ENCODE results near the gene APOBEC3B.
"Not testable (repeated sequence)": the region's sequence is repeated elsewhere in the genome, so short reads cannot be mapped to it uniquely, and the experiment has no call there.

The APOBEC3B gene

DNA sequence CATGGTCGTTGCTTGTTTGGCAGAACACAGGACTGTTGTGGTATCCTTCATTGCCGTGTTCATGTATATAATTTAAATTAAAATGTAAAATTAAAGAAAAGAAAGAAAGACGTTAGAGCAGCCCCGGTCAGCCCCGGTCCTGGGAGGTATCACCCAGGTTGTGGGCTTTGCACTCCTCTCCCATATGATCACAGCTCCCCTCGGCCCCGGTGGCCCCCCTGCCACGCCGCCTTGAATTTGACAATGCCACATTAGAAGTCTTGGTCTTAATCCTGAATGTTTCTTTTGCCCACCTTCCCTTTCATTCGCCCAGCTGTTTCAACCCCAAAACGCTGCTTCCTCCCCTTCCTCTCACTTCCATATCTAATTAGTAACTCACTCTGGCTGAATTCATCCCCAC, 13.3 kb upstream of the APOBEC3B start:
- no peak for DNase-seq

DNA sequence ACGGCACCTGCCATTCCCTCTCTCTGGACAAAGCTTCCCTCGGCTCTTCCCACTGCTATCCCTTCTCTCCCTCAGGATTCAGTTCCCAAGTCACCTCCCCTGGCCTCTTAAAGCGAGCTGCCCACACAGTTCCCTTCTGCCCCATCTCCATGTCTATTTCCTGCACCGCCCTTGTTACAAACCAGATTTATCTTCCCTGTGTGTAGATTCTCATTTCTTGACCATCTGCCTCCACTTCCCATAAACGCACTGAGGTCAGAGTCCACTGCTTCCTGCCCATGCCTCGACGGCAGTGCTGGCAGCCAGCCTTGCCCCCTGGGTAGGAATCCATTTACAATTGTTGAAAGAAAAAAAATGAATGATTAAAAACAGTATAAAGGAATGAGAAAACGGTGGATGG, 11.6 kb upstream of the APOBEC3B start:
- no peak for DNase-seq

DNA sequence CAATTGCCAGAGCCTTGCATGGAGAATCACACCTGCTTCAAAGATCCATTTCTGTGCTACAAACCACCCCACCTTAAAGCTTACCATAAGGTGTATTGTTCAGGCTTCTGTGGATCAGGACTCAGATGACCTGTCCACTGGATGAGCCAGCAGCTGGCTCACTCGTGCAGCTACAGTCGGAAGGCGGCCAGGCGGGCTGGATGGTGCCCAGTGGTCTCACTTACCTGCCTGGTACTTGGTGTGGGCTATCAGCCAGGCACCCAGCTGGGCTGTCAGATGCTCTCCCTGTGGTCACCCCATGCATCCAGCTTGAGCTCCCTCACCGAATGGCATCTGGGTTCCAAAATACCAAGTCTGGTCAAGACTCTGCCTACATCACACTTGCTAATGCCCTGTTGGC, 10.9 kb upstream of the APOBEC3B start:
- no peak for DNase-seq

DNA sequence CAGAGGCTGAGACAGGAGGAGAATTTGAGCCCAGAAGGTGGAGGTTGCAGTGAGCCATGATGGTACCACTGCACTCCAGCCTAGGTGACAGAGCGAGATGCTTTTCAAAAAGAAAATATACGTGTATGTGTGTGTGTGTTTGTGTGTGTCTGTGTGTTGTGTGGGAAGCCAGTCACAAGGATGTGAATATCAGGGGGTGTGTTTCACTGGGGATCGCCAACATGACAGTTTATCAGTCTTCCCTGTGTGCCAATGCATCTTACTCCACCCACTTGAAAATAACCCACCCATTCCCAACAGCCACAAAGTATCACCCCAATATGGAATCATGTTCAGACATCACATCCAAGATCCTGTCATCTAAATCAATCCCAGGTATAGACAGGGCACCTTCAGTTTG, 10.4 kb upstream of the APOBEC3B start:
- DNase-seq: no peak

DNA sequence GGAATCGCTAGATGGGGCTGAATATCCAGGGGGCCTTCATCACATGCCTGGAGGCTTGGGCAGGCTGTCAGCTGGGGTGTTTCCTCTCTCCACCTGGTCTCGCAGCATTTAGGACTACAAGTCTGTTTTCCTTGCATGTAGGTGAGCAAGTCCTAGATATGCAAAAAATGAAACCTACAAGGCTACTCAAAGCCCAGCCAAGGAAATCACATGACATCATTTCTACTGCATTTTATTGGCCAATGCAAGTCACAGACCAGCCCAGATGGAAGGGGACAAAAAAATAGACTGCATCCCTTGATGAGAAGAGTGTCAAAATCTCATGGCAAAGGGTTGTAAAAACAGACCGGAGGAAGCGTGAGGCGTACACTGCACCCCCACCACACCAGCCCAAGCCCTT, 9.6 kb upstream of the APOBEC3B start:
- DNase-seq: no peak

DNA sequence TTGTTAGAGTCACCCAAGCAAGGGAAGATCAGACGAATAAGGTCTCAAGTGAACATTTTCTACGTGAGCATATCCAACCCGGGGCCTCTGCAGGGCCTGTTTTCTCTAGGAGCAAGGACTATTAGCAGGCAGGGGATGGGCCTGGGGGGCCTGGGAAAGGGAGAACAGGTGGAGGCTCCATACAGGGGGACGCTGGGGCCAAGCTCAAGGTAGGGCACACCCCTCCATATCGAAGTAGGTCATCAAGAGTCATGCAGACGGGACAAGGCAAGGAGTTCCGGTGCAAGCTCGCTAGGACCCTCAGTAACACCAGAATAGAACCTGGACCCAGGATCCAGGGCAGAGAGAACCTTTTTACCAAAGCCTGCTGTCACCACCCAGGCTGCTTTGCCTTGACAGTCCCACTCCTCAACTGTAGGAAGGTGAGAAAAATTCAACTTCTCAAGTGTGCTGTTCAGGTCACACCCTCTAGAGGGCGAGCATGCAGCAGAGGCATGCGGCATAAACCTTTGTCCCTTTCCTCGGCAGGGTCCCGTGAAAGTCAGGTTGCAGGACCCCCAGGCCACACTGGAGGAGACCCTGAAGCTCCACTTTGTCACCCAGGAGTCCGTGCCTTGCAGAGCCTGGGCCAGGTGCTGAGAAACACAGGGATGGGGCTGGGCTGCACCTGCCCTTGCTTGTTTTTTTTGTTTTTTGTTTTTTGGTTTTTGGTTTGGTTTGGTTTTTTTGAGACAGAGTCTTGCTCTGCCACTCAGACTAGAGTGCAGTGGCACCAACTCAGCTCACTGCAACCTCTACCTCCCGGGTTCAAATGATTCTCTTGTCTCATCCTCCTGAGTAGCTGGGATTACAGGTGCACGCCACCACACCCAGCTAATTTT, 8.6 kb upstream of the APOBEC3B start:
- peak; percentile 75 for DNase-seq

DNA sequence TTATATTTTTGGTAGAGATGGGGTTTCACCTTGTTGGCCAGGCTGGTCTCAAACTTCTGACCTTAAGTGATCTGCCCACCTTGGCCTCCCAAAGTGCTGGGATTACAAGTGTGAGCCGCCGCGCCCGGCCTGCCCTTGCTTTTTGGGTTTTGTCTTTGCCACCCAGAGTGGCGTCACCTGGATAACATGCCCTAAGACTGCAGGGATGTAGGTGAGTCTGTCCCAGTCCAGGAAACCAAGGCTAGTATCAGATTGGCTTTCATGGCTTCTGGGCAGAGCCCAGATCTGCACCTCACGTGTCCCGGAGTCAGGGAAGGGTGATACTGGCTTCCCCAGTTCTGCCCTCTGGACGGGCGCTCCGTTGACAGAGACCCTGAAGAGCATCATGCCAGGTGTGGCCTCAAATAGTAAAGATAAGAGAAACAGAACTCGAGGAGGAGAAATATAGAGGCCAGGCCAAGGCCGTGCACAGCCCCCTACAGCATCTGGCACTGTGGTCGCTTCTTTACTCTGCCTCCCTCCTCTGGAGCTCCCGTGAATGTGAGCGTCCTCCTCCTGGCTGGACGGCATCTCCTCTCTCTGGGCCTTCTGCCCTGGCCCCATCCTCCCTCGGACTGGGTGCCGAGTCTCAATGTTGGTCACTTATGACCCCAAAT, 7.8 kb upstream of the APOBEC3B start:
- no peak for DNase-seq

DNA sequence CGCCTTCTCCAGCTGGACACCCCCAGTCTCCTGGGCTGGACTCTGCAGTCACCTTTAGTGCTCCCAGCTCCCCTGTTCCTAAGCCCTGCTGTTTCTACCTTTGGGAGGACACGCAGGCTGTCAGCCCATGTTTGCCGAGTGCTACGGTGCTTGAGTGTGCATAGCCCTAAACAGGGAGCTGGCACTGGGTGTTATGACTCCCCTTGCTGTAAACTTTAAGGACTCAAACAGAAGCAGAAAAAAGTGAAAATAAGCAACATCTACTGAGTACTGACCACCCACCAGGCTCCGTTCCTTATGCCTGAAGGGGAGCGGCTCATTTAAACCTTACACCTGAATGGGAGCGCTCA, 7.3 kb upstream of the APOBEC3B start:
- no peak for DNase-seq

DNA sequence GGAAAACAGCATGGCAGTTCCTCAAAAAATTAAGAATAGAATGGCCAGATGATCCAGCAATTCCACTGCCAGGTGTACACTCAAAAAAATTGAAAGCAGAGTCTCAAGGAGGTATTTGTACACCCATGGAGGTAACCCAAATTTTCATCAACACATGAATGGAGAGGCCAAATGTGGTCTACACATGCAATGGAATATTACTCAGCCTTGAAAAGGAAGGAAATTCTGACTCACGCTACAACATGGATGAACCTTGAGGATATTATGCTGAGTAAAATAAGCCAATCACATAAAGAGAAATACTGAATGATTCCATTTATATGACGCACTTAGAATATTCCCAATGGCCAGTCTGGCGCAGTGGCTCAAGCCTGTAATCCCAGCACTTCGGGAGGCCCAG, 4.9 kb upstream of the APOBEC3B start:
- not testable (repeated sequence) for DNase-seq

DNA sequence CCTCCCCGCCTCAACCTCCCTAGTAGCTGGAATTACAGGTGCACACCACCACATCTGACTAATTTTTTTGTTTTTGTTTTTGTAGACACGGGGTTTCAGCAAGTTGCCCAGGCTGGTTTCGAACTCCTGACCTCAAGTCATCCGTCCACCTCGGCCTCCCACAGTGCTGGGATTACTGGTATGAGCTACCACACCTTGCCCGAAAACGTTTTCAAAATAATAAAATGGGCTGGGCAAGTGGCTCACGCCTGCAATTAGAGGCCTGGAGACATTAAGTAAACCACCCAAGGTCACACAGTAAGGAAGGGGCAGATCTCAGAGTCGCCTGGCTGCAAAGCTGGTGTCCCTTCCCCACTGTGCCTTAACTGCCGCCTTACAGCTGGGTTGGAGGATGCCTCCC, 1.6 kb upstream of the APOBEC3B start:
- not testable (repeated sequence) for DNase-seq

DNA sequence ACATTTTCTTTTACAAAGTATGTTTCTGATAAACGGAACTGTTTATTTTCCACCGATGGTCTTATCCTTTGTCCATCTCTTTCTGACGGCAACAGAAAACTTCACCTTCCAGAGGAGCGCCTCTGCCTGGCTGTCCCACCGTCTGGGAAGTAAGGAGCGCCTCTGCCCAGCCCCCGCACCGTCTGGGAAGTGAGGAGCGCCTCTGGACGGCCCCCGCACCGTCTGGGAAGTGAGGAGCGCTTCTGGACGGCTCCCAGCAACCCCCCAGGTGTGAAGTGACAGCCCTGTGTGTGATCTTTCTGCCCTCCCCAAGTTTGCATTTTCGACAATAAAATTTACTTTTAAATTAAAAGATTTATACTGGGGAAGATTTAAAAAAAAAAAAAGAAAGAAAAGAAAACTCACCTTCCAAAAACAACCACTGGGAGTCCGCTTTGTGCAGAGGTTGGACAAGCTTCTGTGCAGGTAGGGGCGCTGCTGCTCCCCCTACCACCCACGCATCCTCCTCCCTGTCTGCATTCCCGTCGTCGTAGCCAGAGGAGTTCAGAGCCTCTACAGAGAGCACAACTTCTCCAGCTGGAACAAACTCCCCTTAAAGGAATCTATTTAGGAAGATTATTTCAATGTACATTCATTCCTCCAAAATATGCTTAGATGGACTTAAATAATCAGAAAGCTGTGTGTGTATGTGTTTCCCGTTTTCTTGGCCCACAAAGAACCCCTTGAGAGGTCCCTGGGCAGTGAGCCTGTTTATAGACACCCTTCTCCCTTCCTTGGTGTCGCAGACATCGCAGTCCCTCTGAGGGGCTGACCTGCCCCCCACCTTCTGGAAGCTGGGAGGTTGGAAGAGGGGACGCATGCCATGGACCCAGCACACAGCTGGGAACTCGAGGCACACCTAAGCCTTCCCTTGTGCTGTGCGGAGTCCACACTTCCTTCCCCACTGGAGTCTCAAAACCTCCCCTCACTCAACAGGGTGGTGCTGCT, 849 bp upstream of the APOBEC3B start:
- peak; percentile 77 for DNase-seq

DNA sequence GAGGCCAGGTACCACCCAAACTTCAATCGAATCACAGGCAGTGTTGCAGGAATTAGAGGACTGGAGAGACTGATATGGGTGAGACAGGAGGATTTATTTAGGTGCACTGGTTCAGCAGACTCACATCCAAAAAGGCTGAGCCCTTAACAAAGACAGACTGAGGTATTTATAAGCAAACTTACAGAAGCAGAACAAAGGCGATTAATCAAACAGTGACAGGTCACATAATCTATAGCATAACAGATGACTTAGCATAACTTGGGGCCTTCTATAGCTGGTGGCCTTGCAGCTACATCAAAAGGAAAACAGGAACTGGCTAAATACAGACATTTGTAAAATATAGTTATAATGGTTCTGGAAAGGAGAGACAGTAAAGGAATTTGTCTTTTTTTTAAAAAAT, 2.1 kb downstream of the APOBEC3B start:
- peak; percentile 87 for DNase-seq

DNA sequence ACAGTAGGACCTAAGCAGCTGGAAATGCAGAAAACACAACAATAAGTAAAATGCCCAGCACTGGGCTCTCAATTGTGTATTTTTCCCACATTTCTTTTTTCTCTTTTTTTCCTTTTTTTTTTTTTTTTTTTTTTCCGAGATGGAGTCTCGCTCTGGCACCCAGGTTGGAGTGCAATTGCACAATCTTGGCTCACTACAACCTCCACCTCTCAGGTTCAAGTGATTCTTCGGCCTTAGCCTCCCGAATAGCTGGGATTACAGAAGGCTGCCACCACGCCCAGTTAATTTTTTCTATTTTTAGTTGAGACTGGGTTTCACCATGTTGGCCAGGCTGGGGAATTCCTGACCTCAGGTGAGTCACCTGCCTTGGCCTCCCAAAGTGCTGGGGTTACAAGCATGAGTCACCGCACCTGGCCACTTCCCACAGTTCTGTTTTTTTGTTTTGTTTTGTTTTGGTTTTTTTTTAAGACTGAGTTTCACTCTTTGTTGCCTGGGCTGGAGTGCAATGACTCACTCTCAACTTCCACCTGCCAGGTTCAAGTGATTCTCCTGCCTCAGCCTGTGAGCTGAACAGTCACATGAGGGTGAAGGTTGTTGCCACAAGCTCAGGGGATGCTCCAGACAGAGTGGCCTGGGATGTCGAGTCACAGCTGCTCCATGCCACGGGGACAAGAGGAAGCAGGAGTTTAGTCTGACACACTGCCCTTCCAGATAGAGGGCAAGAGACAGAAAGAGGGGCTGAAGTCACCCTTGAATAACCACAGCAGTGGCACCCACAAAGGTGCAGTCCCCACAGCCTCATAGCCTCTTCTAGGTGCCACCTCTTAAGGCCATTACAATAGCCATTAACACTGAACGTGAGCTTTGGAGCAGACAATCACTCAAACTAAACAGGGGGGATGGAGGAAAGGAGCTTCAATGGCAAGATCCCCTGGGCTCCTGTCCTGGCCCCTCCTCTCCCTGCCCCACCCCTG, 2.9 kb downstream of the APOBEC3B start:
- not testable (repeated sequence) for DNase-seq

DNA sequence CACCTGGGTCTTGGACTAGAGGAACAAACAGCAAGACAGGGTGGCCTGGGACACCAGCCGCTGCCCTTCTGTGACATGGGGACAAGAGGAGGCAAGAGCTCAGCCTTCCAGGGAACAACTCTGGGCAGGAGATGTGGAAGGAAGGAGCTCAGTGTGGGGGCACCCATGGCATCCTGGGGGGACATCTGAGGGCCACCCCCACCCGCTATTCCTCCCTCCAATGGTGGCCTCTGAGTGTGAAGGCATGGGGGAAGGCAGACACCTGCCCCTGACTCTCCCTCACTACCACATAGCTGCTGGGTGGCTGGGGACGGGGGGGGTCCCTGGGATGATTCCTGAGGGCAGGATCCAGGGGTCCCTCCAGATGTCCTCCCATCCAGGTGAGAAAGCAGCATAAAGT, 4.5 kb downstream of the APOBEC3B start:
- DNase-seq: no peak

DNA sequence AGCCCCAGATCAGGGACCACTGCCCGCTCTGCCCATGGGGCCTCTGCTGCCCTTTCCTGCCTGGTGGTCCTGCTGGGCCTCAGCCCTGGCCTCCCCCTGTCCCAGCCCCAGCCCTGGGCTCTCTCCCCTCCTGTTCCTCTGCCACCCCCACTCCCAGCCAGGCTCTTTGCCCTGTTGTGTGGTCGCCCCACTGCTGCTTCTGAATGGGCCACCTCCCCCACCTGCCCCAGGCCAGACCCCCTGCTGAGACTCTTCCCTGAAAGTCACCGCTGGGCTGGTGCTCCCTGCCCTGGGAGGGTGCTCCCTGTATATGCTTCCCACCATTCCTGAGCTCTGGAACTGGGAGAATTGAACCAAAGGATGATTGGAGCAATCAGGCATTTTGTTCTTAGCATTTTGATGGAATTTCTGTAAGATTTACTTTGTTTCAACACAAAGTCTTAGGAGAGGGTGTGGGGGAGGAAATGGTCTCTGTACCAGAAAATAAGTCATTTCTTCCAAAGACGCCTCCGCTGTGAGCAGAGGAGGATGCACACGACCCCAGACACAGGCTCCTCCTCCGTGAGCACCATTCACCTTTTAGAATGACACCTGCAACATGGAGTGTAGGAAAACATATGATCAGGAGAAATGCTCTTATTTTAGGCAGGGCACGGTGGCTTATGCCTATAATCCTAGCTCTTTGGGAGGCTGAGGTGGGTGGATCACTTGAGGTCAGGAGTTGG, 5.2 kb downstream of the APOBEC3B start:
- DNase-seq: no peak

DNA sequence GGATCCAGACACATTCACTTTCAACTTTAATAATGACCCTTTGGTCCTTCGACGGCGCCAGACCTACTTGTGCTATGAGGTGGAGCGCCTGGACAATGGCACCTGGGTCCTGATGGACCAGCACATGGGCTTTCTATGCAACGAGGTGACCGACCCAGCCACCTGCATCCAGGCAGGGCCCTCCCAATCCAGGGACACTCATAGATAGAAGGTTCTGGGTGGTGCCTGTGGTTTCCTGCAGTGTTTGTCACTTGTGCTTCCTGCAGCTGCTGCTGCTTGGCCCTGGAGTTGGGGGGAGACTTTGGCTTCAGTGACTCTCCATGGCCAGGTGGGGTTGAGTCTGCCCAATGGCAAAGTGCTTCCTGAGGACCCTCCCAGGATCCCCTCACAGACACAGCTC, 7.3 kb downstream of the APOBEC3B start:
- DNase-seq: no peak

DNA sequence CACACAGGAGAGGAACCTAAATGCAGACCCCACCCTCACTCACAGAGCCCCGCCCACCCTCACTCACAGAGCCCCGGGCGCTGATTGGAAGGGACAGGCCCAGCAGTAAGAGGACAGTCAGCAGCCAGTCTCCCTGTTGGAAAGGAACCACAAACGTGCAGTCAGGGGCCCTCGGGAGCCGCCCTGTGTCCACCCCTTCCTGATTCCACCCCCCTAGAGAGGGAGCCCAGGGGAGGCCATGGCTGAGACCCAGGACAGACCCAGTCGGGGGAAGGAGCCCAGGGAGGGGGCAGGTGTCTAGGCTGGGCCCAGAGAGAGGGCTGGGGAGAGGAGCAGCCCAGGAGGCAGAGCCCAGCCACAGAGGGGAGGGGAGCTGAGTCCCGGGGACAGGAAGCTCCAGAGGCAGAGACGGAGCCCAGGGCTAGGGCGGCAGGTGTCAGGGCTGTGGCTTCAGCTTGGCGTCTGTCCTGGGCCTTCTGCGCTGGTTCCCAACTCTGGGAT, 10.8 kb downstream of the APOBEC3B start:
- not testable (repeated sequence) for DNase-seq

DNA sequence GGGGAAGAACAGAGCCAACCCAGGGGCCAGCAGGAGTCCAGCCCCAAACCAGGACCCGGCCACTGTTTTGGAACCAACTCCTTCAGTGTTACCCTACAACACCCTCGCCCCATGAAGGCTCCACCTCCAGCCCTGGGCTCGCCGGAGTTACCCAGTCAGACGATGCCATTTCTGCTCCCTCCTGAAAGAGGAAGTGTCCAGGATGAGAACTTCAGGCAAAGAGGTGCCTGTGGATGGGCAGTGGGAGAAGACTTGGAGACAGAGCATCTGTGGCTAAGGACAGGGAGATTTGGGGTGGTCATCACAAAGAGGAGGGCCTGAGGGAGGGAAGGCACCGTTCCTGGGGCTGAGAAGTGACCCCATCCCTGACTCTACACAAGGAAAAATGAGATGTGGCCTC, 14.0 kb downstream of the APOBEC3B start:
- DNase-seq: no peak

DNA sequence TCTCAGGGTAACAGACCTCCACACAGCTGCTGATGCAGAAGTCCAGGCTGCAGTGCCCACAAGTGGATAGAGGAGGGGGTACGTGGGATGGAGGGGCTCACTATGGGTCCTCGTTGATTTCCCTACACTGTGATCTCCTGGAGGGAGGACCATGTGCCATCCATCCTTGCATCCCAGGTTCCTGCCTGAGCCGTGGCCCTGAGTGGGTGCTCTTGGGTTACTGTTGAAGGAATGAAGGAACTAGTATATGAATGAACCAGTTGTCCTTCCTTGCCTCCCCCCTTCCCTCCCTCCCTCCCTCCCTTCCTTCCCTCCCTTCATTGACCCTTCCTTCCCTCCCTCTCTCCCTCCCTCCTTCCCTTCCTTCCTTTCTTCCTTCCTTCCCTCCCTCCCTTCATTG, 15.4 kb downstream of the APOBEC3B start:
- no peak for DNase-seq

DNA sequence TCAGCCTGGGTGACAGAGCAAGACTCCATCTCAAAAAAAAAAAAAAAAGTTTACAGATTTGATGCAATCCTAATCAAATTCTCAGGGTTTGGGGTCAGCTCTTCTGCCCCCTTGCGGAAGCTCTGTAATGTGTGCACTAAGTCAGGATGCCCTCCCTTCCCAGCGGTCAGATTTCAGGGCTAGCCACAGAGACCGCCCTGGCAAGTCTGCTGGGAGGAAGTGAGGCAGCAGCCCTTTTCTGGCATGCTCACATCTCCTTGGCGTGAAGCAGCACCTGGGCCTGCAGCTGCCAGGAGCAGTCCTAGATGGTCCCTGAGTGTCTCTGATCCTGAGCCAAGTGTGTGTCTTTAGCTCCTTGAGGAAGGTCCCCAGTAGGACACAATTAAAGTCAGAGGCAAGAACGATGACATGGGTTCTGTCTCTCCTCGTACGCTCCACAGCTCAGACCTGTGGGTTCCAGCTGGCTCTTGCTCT, 21.1 kb downstream of the APOBEC3B start:
- peak; percentile 95 for DNase-seq

DNA sequence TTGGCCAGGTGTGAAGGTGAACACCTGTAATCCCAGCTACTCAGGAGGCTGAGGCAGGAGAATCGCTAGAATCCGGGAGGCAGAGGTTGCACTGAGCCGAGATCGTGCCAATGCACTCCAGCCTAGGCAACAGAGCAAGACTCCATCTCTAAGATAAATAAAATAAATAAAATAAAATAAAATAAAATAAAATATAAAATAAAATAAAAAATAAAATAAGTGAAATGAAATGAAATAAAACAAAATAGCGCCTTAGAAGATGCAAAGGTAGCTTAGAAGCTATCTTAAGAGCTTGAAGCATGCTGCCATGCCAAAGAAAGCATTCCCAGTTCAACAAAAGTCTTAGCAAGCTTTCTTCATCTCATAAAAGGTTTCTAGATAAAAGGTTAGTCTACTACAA, 25.0 kb downstream of the APOBEC3B start:
- no peak for DNase-seq

All from OCI-M1 (cell line).